ENCODE data around the gene PSMD11.

PSMD11 gene

GRCh38 chr17:32464374-32464773 is 20.1 kb downstream of the PSMD11 start:
- no peak for DNase-seq (ENCODE audit: low read depth, low spot score)

- no peak for DNase-seq (ENCODE audit: low read depth, low spot score)
Measured at GRCh38 chr17:32467949-32468348, 23.6 kb downstream of the PSMD11 start.

- no peak for DNase-seq (ENCODE audit: low read depth, low spot score)
Measured at GRCh38 chr17:32470405-32471167, 26.3 kb downstream of the PSMD11 start.

- DNase-seq (ENCODE audit: low read depth, low spot score), result no peak
Measured at GRCh38 chr17:32471652-32472051, 27.3 kb downstream of the PSMD11 start.

- no peak for DNase-seq (ENCODE audit: low read depth, low spot score)
Measured at GRCh38 chr17:32475258-32475657, 30.9 kb downstream of the PSMD11 start.

- DNase-seq (ENCODE audit: low read depth, low spot score), result no peak
Measured at GRCh38 chr17:32477220-32477619, 32.9 kb downstream of the PSMD11 start.

- no peak for DNase-seq (ENCODE audit: low read depth, low spot score)
Measured at GRCh38 chr17:32479074-32479617, 34.8 kb downstream of the PSMD11 start.

GRCh38 chr17:32481193-32481592 is 36.9 kb downstream of the PSMD11 start:
- no peak for DNase-seq (ENCODE audit: low read depth, low spot score)

GRCh38 chr17:32482568-32483320 is 38.4 kb downstream of the PSMD11 start:
- no peak for DNase-seq (ENCODE audit: low read depth, low spot score)

- DNase-seq (ENCODE audit: low read depth, low spot score), result no peak
Measured at GRCh38 chr17:32483451-32484019, 39.2 kb downstream of the PSMD11 start.

GRCh38 chr17:32484041-32484461 is 39.7 kb downstream of the PSMD11 start:
- no peak for DNase-seq (ENCODE audit: low read depth, low spot score)

GRCh38 chr17:32484628-32485027 is 40.3 kb downstream of the PSMD11 start:
- DNase-seq (ENCODE audit: low read depth, low spot score), result no peak

- no peak for DNase-seq (ENCODE audit: low read depth, low spot score)
Measured at GRCh38 chr17:32485261-32486110, 41.2 kb downstream of the PSMD11 start.

GRCh38 chr17:32486111-32486700 is 41.9 kb downstream of the PSMD11 start:
- DNase-seq (ENCODE audit: low read depth, low spot score), result peak; percentile 36

GRCh38 chr17:32486701-32487472 is 42.6 kb downstream of the PSMD11 start, which contains the start of gene CDK5R1:
Gene CDK5R1 (plus strand): TSS chr17:32486993. CDS start chr17:32487621, 628 bp downstream.
- no peak for DNase-seq (ENCODE audit: low read depth, low spot score)

- no peak for DNase-seq (ENCODE audit: low read depth, low spot score)
Measured at GRCh38 chr17:32487473-32488176, 43.3 kb downstream of the PSMD11 start.

- DNase-seq (ENCODE audit: low read depth, low spot score), result no peak
Measured at GRCh38 chr17:32488177-32488542, 43.9 kb downstream of the PSMD11 start.

GRCh38 chr17:32488604-32489180 is 44.4 kb downstream of the PSMD11 start:
- DNase-seq (ENCODE audit: low read depth, low spot score), result no peak

Measured in activated CD4-positive, CD25-positive, alpha-beta regulatory T cell treated with anti-CD3 and anti-CD28 coated beads, Interleukin-2, amount 50 U/mL, for 16 hours (primary cell).